DMS153 treated with DMSO at 0.1 percent for 48 hours (cell line): ENCODE data around the gene HDAC4.

Source experiments
- DNase-seq: peaks from one replicate; lab custom pipeline; 2025; ENCODE audit not compliant: unreplicated experiment; lab: John Stamatoyannopoulos, UW

HDAC4 gene

DNA sequence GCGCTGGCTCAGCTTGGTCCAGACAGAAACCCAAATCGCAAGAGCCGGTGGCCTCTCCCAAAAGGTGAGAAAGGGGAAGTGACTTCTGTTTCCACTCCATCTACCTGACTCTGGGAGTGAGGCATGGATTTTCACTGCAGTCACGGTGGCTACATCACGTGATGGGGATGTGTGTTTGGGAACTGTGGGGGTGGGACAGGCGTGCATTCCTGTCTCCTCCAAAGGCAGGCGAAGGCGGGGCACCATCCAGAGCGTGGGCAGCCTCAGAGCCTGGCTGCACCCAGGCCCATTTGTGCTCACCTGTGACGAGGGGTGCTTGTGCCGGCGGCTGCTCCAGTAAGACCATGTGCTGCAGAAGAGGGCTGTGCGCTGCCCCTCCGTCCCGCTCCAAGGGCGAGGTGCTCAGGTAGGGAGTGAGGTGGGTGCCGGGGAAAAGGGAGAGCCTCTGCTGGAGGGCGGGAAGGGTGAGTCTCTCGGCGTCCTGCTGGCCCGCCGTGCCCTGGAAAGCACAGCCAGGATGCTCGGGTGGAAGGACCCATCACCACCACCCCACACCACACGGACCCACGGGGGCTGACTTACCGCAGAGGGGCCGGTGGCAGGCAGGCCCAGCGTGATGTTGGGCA is 266.8 kb downstream of the HDAC4 start:
- DNase-seq: no peak

DNA sequence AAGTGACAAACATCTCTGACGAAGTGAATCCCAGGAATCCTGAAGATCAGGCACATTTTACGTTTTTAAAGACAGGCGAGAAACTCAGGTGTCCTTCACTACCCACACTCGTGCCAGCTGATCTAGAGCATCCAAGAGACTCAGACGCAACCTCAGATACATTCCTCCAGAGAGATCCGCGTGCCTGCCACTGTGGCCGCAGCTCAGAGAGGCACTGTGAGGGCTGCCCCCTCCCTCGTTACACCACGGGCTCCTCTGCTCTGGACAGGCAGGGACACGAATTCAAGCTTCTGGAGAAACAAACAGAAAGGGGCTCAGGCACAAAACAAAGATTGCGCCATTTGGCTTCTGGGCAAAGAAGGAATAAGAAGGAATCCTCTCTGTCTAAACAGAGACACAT is 268.0 kb downstream of the HDAC4 start:
- DNase-seq: no peak

DNA sequence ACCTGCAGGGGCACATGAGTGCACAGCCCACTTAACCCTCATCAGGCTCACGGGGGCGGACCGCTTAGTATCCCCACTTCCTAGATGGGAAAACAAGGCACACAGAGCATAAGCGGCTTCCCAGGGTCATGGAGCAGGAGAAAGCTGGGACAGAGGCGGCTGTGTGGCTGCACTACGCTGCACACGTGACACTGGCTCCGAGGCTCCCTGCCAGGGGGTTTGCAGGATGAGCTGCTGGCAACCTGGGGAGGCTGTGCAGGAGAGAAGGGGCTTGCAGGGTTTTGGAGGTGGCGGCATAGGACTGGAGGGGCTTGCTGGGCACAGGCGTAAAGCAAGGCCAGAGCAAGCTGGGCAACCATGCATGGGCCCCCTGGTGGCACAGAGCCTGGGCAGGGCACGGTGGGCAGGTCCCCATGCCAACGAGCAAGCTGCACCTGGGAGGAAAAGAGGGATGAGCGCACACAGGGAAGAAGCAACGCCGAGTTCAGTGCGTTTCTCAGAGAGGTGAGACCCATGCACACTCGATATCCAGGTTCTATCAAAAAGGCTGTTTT is 268.6 kb downstream of the HDAC4 start:
- no peak for DNase-seq

DNA sequence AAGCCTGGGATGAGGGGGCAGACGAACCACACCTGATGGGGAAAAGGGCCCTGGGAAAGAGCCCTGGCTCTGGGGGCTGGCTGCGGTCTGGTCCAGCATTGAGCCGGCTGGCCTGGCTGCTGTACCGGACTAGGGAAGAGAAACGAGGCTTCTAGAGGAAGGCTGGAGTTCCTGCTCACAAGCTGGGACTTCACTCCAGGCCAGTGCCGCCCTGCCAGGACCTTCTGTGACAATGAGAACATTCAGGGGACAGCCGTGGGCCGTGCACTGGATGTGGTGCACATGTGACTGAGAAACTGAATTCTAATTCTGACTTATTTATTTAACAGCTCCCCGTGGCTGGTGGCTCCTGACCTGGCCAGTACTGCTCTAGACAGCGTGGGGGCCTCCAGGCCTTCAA is 269.3 kb downstream of the HDAC4 start:
- no peak for DNase-seq

DNA sequence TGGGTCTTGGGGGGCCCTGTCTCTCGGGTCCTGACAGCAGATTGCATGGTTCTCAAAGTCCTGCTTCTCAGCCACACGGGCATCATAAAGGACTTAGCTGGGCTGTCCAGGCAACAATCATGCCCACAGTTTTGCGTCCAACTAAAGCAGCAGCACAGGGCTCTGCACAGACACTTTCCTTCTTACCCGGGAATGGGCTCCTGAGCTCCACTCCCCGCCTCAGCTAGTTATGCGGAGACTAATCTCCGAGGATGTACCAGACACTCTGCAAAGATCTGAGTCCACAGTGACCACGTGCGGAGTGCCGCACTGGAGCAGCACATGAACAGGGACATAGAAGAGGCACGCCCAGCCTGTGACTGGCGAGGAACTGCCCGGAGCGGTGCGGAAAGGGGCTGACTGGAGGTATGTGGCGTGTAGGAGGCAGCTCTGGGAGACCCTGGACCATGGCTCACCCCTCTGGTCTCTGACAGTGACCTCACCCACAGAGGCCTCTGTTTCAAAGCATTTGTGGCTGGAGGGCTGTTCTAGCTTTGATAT is 270.0 kb downstream of the HDAC4 start:
- no peak for DNase-seq

DNA sequence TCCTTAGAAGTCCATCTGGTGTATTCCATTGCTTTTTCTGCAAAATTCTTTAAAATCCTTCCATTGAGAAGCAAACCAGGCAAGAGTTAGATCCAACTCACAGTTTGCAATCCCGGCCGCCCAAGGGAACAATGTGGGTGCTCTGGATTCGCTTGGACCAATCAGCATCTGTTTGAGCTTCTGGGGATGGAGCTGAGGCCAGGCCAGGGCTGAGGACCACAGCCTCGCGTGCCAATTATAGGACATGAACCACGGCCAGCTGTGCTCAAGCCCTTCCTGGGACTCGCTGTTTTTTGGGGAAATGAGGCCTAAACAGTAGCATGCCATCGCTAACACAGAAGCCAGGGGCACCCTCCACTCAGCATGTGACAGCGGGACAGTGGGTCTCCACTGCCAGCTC is 270.8 kb downstream of the HDAC4 start:
- no peak for DNase-seq

DNA sequence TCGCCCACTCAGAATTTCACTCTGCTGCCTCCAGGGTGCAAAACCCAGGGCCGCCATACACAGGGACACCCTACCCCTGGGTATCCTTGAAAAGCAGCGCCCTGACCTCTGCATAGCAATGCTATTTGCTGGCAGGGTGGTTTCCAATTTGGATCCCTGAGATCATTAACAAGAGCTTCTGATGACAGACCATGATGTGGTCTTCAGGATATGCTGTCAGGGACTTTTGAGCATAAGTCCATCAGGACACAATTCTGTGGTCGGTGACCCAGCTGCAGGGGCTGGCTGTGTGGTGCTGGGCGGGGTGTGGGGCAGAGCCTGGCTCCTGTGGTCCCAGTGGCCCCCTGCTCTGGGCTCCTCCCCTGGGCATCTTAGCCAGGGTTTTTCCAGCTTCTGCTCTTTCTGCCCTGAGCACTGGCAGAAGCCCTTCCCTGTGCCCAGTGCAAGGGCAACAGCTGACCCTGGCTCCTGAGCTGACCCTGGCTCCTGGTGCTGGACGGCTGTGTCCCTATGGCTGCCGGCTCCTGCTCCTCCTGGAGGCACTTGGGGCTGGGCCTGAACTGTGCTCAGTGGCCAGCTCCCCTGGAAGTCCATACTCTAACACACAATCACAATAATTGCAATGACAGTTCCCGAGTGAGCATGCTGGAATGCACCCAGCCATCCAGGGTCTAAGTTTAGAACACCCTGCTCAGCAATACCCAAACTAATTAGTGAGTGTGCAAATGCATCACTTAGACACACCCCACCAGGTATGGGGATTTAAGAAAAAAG is 271.5 kb downstream of the HDAC4 start:
- no peak for DNase-seq

DNA sequence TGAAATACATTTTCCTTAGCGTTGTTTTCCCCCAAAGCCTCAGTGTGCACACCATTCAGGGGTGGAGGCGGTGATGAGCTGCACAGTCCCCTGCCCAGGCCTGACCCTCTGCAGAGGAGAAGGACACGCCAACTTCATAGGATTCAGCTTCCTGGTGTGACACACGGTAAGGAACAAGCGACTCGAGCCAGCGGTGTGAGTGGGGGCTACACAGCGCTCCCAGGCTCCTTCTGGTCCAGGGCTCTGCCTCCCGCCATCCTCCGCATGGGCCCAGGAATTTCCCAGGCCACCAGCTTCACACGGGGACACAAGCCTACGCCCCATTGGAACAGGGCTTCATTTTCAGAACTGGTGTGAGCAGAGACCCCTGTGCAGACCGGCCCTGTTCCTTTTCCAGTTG is 272.1 kb downstream of the HDAC4 start:
- no peak for DNase-seq

DNA sequence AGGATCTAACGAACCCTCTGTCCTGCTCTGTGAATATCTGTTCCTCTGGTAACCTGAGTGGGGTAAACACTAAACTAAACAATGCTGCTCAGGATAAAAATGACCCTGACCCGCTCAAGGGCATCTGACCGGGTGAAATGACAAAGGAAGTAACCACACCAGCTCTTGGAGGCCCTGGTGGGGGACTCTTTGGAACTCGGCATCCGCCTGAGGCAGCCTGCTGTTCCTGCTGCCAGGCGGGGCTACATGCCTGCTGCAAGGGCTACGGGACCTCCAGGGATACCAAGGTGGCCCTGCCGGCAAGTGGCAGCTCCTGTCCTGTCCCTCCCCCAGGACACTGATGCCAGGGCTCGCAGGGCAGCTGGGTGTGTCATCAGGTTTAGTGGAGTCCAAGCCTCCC is 273.3 kb downstream of the HDAC4 start:
- no peak for DNase-seq

DNA sequence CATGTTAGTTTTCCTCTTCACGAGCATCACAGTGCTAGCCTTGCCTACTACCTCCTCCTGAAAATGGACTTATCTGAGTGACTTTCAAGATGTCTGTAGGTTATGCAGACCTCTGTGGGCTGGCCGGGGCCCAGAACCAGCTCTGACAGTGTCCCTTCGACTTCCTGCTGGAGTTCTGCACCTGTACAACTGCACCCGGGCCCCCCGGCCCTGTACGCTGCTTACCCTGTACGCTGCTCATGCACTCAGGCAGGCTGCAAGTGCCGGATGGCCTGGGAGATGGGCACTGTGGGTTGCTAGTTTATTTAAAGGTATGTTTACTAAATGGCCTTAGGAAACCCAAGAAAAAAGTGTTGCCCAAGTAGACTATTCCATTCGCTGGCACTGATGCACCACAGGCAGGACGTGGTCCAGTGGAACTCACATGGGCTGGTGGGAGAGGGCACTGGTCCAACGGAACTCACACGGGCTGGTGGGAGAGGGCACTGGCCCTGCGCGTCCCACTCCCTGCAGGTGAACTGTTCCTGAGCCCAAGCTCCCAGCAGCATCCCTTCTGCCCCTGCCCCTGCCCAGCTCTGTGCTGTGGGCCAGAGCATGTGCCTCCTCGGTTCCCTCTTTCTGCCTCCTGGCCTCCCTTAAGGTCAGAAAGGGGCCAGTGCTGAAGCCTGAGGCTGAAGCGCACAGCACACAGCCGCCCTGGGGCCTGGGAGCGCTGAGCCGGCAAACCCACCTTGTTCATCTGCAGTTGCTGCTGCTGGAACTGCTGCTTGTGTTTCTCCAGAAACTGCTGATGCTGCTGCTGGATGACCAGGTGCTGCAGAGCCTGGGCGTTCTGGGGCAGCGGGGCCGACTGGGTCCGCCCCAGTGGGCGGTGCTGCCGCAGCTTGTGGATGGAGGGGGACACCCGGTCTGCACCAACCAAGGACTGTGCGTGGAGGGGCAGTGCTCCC is 274.8 kb downstream of the HDAC4 start:
- no peak for DNase-seq

DNA sequence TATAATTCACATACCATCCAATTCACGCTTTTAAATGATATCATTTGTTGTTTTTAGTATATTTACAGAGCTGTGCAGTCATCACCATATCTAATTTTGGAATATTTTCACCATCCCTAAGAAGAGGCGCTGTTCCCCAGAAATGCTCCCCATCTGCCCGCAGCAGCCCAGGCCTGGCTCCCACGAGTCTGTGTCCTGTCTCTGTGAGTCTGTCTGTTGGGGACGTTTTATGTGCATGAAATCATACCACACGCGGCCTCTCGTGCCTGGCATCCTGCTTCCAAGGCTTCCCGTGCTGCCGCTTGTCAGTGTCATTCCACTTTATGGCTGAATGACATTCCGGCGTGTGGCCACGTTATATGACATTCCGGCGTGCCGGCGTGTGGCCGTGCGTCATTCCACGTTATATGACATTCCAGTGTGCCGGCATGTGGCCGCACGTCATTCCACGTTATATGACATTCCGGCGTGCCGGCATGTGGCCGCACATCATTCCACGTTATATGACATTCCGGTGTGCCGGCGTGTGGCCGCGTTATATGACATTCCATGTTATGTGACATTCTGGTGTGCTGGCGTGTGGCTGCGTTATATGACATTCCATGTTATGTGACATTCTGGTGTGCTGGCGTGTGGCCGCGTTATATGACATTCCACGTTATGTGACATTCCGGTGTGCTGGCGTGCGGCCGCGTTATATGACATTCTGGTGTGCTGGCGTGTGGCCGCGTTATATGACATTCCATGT is 276.5 kb downstream of the HDAC4 start:
- DNase-seq: no peak

DNA sequence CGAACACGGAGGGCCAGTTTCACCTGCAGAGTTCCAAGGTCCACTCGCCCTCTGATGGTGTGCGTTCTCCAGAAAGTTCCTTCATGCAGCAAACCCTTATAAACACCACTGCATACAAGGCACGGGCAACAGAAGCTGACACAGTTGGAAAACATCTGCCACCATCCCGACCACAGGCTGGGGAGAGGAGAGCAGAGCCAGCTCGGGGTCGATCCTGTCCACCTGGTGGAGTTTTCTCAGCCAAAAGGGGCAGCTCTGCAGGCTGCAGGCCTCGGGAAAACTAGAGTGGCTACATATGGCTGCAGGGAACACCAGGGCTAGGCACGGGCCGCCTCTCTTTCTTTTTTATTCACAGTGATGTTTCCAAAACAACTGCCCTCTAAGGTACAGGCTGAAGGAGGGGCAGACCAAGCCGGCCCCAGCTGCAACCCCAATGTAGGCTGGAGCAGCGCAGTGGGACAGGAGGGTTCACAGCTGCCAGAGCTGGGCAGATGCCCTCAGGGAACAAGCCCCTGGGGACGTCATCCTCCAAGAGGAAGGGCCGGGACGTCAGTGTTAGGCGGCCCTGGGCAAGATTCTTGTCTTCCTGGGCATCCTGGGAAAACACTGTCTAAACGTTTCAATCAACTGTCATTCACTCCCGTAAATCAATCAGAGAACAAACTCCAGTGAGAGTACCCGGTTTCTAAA is 278.3 kb downstream of the HDAC4 start:
- no peak for DNase-seq

DNA sequence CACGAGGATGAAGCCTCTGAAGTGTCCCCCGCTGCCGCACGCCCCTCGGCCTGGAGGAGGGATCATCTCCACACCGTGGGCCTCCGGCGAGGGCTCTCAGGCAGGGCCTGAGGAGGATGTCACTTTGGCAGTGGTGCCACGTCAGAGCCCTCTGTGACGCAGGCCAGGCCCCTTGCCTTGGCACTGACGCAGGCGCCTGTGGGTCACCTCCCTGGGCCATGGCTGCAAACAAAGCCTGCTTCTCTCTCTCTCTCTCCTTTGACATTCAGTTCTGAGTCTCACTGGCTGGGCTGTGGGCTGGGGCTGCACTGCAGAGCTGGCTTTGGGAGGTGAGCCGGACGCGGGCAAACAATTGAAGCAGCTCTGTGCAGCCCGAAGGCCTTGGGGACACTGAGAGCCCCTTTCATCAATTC is 279.2 kb downstream of the HDAC4 start:
- no peak for DNase-seq

DNA sequence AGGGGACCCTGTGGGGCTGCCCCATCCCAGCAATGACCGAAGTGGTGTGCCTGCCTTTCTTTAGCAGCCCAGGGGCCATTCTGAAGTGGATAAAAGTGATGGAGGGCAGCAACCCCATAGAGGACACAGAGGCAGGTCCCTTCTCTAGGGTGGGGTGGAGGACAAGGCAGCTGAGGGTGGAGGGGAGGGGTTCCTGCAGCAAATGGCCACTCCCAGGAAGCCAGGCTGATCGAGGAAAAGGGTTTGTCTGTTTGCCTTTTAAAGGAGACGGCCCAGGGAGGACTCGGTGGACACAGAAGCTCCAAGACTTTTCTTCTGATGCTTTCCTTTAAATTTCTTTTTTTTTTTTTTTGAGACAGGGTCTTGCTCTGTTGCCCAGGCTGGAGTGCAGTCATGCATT is 280.2 kb downstream of the HDAC4 start:
- no peak for DNase-seq

DNA sequence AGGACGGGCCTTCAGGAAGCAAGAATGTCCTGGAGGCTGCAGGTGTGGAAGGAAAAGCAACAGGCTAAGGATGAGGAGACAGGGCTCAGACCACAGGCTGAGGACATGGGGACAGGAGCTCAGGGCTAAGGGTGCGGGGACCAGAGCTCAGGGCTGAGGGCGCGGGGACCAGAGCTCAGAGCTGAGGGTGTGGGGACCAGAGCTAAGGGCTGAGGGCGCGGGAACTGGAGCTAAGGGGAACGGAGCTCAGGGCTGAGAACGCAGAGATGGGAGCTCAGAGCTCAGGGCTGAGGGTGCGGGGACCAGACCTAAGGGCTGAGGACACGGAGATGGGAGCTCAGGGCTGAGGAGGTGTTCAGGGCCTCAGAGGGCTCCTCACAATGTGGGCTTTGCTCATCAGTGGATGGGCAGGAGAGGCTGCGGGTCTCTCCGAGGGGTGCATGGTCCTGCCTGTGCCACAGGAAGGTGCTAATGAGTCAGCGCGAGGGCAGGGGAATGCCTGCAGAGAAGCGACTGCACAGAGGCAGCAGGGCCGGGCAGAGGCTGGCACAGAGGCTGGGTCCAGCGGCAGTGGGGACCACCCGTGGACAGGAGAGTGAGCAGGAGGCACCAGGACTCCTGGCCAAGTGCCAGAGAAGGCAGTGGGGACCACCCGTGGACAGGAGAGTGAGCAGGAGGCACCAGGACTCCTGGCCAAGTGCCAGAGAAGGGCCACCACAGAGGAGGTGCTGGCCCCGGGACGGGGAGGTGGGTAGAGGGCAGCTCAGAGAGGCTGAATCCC is 281.3 kb downstream of the HDAC4 start:
- no peak for DNase-seq

DNA sequence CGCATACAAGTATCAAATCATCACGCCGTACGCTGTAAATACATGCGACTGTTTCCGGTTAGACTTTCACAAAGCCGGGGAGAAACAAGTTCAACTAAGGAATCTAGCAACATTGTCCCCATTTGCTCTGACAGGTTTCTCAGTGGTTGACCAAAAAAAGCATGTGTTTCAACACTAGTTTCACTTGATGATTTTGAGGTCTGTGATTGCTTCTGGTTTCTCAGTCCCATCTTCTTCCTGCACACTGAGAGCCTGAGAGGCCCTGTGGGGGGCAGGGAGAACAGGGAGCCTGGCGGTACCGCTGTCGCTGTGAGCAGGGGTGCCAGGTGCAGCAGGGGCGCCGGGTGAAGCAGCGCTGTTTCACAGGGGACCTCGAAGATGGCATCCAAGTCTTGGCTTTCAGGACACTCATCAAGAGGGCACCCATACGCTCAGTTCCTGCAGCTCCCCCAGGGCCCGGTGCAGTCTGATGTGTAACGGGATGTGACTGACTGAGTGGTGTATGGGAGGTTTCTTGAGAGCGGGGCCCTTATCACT is 282.1 kb downstream of the HDAC4 start:
- DNase-seq: no peak

DNA sequence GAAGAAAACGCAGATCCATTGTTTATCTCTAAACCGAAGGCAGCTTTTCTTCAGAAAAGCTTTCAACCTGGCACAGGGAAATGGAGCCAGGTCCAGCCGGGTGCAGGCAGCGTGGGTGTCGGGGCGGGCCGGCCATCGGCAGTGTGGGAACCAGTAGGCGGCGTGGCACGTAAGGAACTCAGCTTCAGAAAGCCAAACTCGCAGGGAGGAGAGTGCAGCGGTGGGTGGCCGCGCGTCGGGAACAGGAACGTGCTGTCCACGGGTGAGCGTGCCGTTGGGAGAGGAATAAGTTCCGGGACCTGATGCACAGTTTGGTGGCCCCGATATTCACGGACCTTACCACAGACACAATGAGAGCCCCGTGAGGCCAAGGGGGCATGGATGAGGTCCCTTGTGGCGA is 282.6 kb downstream of the HDAC4 start:
- no peak for DNase-seq

DNA sequence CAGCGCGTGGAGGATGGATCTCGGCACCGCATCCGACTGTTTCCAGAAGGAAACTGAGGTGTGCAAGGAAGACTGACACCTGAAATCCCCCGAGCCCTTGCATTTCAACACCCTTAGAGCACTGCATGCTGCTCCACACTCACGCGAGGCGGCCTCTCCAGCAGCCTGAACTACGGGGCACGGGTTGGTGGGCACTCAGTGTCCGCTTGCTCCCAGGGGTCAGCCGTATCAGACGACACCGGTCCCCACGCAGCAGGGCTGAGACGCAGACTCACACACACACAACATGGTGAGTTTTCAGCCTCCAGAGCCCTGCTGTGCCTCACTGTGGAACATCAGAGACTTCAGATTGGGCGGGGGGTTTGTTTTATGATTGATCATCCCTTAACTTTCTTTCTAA is 283.0 kb downstream of the HDAC4 start:
- DNase-seq: no peak
